ENCODE measurements around the gene ZBED5. TPM values are rescaled to one million over a fixed set of nuclear protein-coding genes. Genes with fewer than 3 reads are reported as not detected.
A peak's percentile ranks its signal among the peaks of the same experiment; 100 is the strongest.

The ZBED5 gene
- total and polyA plus RNA-seq, 9 of the 15 experiments (the other 6 are each of a cell fraction or from before 2014, with no cell fraction given): 12.4 to 70.7 (median 26.8) TPM

DNA sequence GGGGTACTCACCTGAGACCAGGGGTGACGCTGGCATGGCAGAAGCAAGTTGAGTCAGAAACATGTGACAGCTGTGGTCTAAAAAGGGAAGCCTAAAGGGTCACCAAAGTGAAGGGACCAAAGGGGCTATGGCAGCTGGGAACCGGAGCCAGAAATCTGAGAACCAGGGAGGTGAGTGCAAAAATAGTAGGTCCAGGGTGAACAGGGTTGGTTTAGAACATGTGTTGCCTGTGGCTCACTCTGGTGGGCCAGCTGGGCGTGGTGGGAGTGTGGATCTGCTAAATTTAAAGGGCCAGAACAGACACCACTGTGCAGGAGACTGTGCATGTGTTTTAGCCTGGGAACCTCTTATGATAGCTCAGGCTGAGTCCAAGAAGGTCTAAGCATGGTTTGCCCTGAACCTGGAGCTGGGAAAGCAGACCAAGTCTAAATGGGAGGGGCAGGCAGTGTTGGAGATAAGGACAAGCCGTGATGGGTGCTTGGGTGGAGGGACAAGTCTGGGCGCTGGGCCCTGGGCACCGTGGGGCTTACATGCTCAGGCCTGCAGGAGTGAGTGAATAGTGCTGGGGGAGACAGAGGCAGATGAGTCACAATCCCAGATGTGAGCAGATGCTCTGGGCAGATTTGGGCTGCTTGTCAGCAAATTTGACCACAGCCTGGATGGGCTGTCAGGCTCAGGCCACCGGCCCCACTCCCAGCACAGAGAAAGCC lies 41.4 kb upstream of the ZBED5 start (continued):
- TF ChIP-seq, protein P1, sequence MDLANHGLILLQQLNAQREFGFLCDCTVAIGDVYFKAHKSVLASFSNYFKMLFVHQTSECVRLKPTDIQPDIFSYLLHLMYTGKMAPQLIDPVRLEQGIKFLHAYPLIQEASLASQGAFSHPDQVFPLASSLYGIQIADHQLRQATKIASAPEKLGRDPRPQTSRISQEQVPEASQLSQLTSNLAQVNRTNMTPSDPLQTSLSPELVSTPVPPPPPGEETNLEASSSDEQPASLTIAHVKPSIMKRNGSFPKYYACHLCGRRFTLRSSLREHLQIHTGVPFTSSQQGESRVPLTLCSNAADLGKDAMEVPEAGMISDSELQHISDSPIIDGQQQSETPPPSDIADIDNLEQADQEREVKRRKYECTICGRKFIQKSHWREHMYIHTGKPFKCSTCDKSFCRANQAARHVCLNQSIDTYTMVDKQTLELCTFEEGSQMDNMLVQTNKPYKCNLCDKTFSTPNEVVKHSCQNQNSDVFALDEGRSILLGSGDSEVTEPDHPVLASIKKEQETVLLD (IDR thresholded peaks at IDR 0.05): peak; percentile 72; the same call in 1 of the 2 replicates
- peak in 1 of 2 experiments; percentile 81; a peak in 2 of 4 replicates for TF ChIP-seq HDAC1 (IDR thresholded peaks at IDR 0.05)
- TF ChIP-seq FUS (optimal IDR thresholded peaks at IDR 0.05; ENCODE audit: low read depth, low read length): no peak
- TF ChIP-seq SIRT6 (IDR thresholded peaks at IDR 0.05; ENCODE audit: low read depth, low read length): no peak
- peak; percentile 91 for TF ChIP-seq MEIS2 (IDR thresholded peaks at IDR 0.05; ENCODE audit: partially characterized antibody)
- TF ChIP-seq CBX5 (IDR thresholded peaks at IDR 0.05; ENCODE audit: borderline replicate concordance, low read depth): no peak
- TF ChIP-seq ELF4 (CRISPR knock-in tag; IDR thresholded peaks at IDR 0.05): peak; percentile 73; the same call in 1 of the 2 replicates
- TF ChIP-seq, protein P2, sequence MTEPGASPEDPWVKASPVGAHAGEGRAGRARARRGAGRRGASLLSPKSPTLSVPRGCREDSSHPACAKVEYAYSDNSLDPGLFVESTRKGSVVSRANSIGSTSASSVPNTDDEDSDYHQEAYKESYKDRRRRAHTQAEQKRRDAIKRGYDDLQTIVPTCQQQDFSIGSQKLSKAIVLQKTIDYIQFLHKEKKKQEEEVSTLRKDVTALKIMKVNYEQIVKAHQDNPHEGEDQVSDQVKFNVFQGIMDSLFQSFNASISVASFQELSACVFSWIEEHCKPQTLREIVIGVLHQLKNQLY (CRISPR knock-in tag; conservative IDR thresholded peaks at IDR 0.05): no peak
- no peak for TF ChIP-seq ZNF263 (CRISPR knock-in tag; IDR thresholded peaks at IDR 0.05; ENCODE audit: borderline replicate concordance)
- TF ChIP-seq, protein P3, sequence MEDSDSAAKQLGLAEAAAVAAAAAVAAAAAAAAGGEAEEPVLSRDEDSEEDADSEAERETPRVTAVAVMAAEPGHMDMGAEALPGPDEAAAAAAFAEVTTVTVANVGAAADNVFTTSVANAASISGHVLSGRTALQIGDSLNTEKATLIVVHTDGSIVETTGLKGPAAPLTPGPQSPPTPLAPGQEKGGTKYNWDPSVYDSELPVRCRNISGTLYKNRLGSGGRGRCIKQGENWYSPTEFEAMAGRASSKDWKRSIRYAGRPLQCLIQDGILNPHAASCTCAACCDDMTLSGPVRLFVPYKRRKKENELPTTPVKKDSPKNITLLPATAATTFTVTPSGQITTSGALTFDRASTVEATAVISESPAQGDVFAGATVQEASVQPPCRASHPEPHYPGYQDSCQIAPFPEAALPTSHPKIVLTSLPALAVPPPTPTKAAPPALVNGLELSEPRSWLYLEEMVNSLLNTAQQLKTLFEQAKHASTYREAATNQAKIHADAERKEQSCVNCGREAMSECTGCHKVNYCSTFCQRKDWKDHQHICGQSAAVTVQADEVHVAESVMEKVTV (CRISPR knock-in tag; IDR thresholded peaks at IDR 0.05): no peak
- TF ChIP-seq JUND (IDR thresholded peaks at IDR 0.05; ENCODE audit: borderline replicate concordance, low read depth, low read length): peak; percentile 99
- TF ChIP-seq JUND (tag; IDR thresholded peaks at IDR 0.05; ENCODE audit: borderline replicate concordance, low read depth, low read length): peak; percentile 98
- no peak for TF ChIP-seq STAG1 (CRISPR knock-in tag; IDR thresholded peaks at IDR 0.05; ENCODE audit: borderline replicate concordance)
- TF ChIP-seq, protein P4, sequence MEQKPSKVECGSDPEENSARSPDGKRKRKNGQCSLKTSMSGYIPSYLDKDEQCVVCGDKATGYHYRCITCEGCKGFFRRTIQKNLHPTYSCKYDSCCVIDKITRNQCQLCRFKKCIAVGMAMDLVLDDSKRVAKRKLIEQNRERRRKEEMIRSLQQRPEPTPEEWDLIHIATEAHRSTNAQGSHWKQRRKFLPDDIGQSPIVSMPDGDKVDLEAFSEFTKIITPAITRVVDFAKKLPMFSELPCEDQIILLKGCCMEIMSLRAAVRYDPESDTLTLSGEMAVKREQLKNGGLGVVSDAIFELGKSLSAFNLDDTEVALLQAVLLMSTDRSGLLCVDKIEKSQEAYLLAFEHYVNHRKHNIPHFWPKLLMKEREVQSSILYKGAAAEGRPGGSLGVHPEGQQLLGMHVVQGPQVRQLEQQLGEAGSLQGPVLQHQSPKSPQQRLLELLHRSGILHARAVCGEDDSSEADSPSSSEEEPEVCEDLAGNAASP (IDR thresholded peaks at IDR 0.05): no peak
- TF ChIP-seq, protein P5, sequence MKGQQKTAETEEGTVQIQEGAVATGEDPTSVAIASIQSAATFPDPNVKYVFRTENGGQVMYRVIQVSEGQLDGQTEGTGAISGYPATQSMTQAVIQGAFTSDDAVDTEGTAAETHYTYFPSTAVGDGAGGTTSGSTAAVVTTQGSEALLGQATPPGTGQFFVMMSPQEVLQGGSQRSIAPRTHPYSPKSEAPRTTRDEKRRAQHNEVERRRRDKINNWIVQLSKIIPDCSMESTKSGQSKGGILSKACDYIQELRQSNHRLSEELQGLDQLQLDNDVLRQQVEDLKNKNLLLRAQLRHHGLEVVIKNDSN (CRISPR knock-in tag; IDR thresholded peaks at IDR 0.05): no peak
- TF ChIP-seq RHOXF2B (CRISPR knock-in tag; conservative IDR thresholded peaks at IDR 0.05): no peak
- TF ChIP-seq MYC (IDR thresholded peaks at IDR 0.05; ENCODE audit: low read depth, low read length): peak; percentile 27; the same call in 1 of the 2 replicates
- TF ChIP-seq MYC (CRISPR knock-in tag; IDR thresholded peaks at IDR 0.05; ENCODE audit: borderline replicate concordance, low read depth): no peak
- no peak; the same call in 1 of the 2 replicates for TF ChIP-seq ZNF354B (CRISPR knock-in tag; IDR thresholded peaks at IDR 0.05)
- TF ChIP-seq MXI1 (IDR thresholded peaks at IDR 0.05; ENCODE audit: low read depth, low read length): peak; percentile 64
- TF ChIP-seq HMG20B (CRISPR knock-in tag; IDR thresholded peaks at IDR 0.05): no peak
- TF ChIP-seq DMBX1 (CRISPR knock-in tag; IDR thresholded peaks at IDR 0.05; ENCODE audit: borderline replicate concordance): peak; percentile 41
- TF ChIP-seq NFATC3 (IDR thresholded peaks at IDR 0.05): no peak
- TF ChIP-seq SRSF3 (IDR thresholded peaks at IDR 0.05; ENCODE audit: insufficient read depth, low read length): no peak
